Neuronal stem cell (in vitro differentiated cells): Measurements from ENCODE around the gene ABHD14A. TPM values are rescaled to one million over a fixed set of nuclear protein-coding genes. Genes with fewer than 3 reads are reported as not detected.

Experiments
- DNase-seq: peaks from one replicate; pipeline ENCODE4 v3.0.0-alpha.2; 2013; ENCODE audit warnings: low spot score
- H2AFZ ChIP-seq: one replicate; pipeline ENCODE4 v1.6.1; 2013; ENCODE audit warnings: mild to moderate bottlenecking, low read length, inconsistent platforms
- H2AK5ac ChIP-seq: 2 replicates; pipeline ENCODE4 v1.6.1; 2013; ENCODE audit warnings: low read depth, mild to moderate bottlenecking, inconsistent platforms, low read length, moderate library complexity, mixed read lengths
- H2BK120ac ChIP-seq: 2 replicates; pipeline ENCODE4 v1.6.1; 2013; ENCODE audit warnings: low read depth, mild to moderate bottlenecking, inconsistent platforms, low read length, moderate library complexity, mixed read lengths
- H2BK12ac ChIP-seq: one replicate; pipeline ENCODE4 v1.6.1; 2013; ENCODE audit warnings: low read length, inconsistent platforms
- H2BK15ac ChIP-seq: 2 replicates; pipeline ENCODE4 v1.6.1; 2013; ENCODE audit warnings: mild to moderate bottlenecking, low read length, inconsistent platforms, mixed read lengths
- H2BK5ac ChIP-seq: one replicate; pipeline ENCODE4 v1.6.1; 2013; ENCODE audit warnings: inconsistent platforms, mild to moderate bottlenecking, low read length, moderate library complexity
- H3K14ac ChIP-seq: one replicate; pipeline ENCODE4 v1.6.1; 2013; ENCODE audit warnings: low read length, inconsistent platforms
- H3K18ac ChIP-seq: 2 replicates; pipeline ENCODE4 v1.6.1; 2013; ENCODE audit warnings: low read length, inconsistent platforms
- H3K23ac ChIP-seq: 2 replicates; pipeline ENCODE4 v1.6.1; 2013; ENCODE audit warnings: low read depth, mild to moderate bottlenecking, mixed read lengths, low read length, inconsistent platforms; ENCODE audit not compliant: poor library complexity
- H3K27ac ChIP-seq: replicated peaks from 3 replicates; pipeline ENCODE4 v1.5.1; 2013; ENCODE audit warnings: low read length, inconsistent platforms
- H3K27me3 ChIP-seq, 3 experiments: 2 replicates each; pipeline ENCODE4 v1.6.1; 2013; ENCODE audit warnings: low read length in 3 of 3, mild to moderate bottlenecking in 2 of 3, inconsistent platforms in 1 of 3, low read depth in 1 of 3, mixed read lengths in 1 of 3, moderate library complexity in 1 of 3; ENCODE audit not compliant: control insufficient read depth in 3 of 3, insufficient read depth in 3 of 3
- H3K36me3 ChIP-seq, 2 donors: replicated peaks in 1 of 2; 2 replicates each; pipeline ENCODE4 v1.6.1; 2013; ENCODE audit warnings: low read length in 2 of 2; ENCODE audit not compliant: control insufficient read depth in 2 of 2, insufficient read depth in 2 of 2
- H3K4ac ChIP-seq: 2 replicates; pipeline ENCODE4 v1.6.1; 2013; ENCODE audit warnings: inconsistent platforms, mild to moderate bottlenecking, low read length, moderate library complexity
- H3K4me1 ChIP-seq, 2 donors: 1 replicate in 1 of 2; 2 replicates in 1 of 2; pipeline ENCODE4 v1.6.1; 2013; ENCODE audit warnings: low read length in 2 of 2, low read depth in 1 of 2; ENCODE audit not compliant: control insufficient read depth in 2 of 2, insufficient read depth in 1 of 2
- H3K4me2 ChIP-seq: one replicate; pipeline ENCODE4 v1.6.1; 2013; ENCODE audit warnings: mild to moderate bottlenecking, low read length, inconsistent platforms; ENCODE audit not compliant: insufficient read depth, poor library complexity, severe bottlenecking
- H3K4me3 ChIP-seq, 2 donors: 2 replicates each; pipeline ENCODE4 v1.5.1; 2013; ENCODE audit warnings: low read length in 2 of 2, mild to moderate bottlenecking in 2 of 2, inconsistent platforms in 1 of 2, moderate library complexity in 1 of 2
- H3K79me1 ChIP-seq: one replicate; pipeline ENCODE4 v1.6.1; 2013; ENCODE audit warnings: low read depth, mild to moderate bottlenecking, inconsistent platforms, low read length, moderate library complexity
- H3K9ac ChIP-seq: one replicate; pipeline ENCODE4 v1.6.1; 2013; ENCODE audit warnings: mild to moderate bottlenecking, low read depth, low read length, inconsistent platforms; ENCODE audit not compliant: poor library complexity
- H3K9me3 ChIP-seq, 2 donors: replicated peaks in 1 of 2; 2 replicates each; pipeline versions ENCODE3 to v1.6.1; 2013; ENCODE audit warnings: low read length in 2 of 2, mild to moderate bottlenecking in 2 of 2, inconsistent platforms in 1 of 2, low read depth in 1 of 2, mixed read lengths in 1 of 2, moderate library complexity in 1 of 2; ENCODE audit not compliant: control insufficient read depth in 2 of 2, insufficient read depth in 1 of 2
- H4K8ac ChIP-seq: one replicate; pipeline ENCODE4 v1.6.1; 2013; ENCODE audit warnings: low read depth, mild to moderate bottlenecking, inconsistent platforms, low read length, moderate library complexity
- H4K91ac ChIP-seq: one replicate; pipeline ENCODE4 v1.6.1; 2013; ENCODE audit warnings: low read length, low read depth, mild to moderate bottlenecking, inconsistent platforms; ENCODE audit not compliant: poor library complexity
- WGBS, 2 donors: extraction: QIAGEN DNeasy Blood & Tissue Kit; methylation state at CpG; one replicate each; pipeline ENCODE4 v1.1.7; 2013; ENCODE audit warnings: missing lambda C conversion rate in 2 of 2, mixed read lengths in 1 of 2; ENCODE audit not compliant: insufficient read length in 2 of 2, insufficient replicate concordance in 1 of 2; ENCODE audit errors: extremely low coverage in 2 of 2; 5-methylcytosine and 5-hydroxymethylcytosine counted together
- polyA plus RNA-seq, 2 experiments: library from polyadenylated mRNA; stranded (reverse); fragments of 200-250 nt; gene quantifications; one replicate each; pipeline ENCODE4 v1.2.3, GENCODE V29; 2013

Gene ABHD14A
- 18.1 TPM for polyA plus RNA-seq (2013, experiment 1 of 2)
- polyA plus RNA-seq (2013, experiment 2 of 2): 16.4 TPM

DNA sequence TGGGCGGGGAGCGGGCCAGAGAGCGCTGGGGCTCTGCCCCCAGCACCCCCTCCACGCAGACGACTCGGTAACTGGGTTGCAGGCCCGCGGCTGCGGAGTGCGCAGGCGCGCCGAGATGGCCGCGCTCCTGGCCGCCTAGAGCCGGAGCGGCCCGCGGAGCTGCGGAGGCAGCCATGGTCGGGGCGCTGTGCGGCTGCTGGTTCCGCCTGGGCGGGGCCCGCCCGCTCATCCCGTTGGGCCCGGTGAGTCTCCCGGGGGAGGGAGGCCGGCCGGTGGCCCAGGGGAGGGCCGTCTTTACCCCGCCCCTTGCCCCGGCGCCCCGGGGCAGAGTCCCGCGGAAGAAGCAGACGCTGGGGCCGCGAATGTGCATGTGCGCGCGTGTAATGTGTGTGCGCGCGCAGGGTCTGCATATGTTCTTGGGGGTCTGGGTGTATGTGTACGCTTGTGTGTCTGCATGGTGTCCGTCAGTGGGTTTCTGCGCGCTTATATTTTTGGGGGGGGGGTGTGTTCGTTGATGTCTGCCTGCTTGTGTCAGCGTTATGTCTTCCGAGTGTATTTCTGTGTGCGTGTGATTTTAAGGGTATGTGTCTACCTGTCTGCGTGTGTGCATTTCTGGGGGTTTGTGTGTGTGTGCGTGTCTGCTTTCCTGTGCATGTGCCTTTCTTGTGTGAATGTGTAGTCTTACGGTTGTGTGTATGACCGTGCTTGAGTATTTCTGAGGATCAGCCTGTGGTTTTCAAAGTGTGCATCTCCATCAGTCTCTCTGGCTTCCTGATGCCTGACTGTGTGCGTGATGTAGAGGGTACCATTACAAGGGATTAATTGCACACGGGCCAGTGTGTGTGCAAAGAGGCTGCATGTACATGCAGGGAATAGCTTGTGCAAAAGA, at the start of gene ABHD14A:
Gene ABHD14A (plus strand): TSS at position 102 of the 889 bp plus-strand sequence. CDS start 72 bp downstream, at position 174.
- Histone ChIP-seq H4K8ac (peak within 1 kb of the TSS; percentile 8), H3K27me3 (peaks cover 0 to 2% (median 0%) of the 10 kb centered on the region in 3 experiments), H3K4me1 (peaks cover 18 to 21% of the 10 kb centered on the region in 2 donors), H3K4me2 (peak within 1 kb of the TSS; percentile 93), H4K91ac (peak within 1 kb of the TSS; percentile 77), H3K23ac (peak within 1 kb of the TSS; percentile 76), H3K79me1 (no peaks in the 10 kb centered on the region), H2BK5ac (peak within 1 kb of the TSS; percentile 39), H2AK5ac (peak within 1 kb of the TSS; percentile 78), H3K4ac (peak within 1 kb of the TSS; percentile 1), H2BK12ac (peak within 1 kb of the TSS; percentile 96), H2BK15ac (peak within 1 kb of the TSS; percentile 84), H3K18ac (peak within 1 kb of the TSS; percentile 94), H3K36me3 (no peaks in the 10 kb centered on the region), H3K9me3 (no peaks in the 10 kb centered on the region), H3K14ac (peak within 1 kb of the TSS; percentile 11), H3K27ac (no peak within 1 kb of the TSS), H2AFZ (peak within 1 kb of the TSS; percentile 98), H3K9ac (peak within 1 kb of the TSS; percentile 71), H2BK120ac (no peak within 1 kb of the TSS), H3K4me3 (peak within 1 kb of the TSS; percentile 69 to 76)
- peak; percentile 68 for DNase-seq
- WGBS, 2 donors: no CpG with 5 or more reads among the region's 63 CpGs

DNA sequence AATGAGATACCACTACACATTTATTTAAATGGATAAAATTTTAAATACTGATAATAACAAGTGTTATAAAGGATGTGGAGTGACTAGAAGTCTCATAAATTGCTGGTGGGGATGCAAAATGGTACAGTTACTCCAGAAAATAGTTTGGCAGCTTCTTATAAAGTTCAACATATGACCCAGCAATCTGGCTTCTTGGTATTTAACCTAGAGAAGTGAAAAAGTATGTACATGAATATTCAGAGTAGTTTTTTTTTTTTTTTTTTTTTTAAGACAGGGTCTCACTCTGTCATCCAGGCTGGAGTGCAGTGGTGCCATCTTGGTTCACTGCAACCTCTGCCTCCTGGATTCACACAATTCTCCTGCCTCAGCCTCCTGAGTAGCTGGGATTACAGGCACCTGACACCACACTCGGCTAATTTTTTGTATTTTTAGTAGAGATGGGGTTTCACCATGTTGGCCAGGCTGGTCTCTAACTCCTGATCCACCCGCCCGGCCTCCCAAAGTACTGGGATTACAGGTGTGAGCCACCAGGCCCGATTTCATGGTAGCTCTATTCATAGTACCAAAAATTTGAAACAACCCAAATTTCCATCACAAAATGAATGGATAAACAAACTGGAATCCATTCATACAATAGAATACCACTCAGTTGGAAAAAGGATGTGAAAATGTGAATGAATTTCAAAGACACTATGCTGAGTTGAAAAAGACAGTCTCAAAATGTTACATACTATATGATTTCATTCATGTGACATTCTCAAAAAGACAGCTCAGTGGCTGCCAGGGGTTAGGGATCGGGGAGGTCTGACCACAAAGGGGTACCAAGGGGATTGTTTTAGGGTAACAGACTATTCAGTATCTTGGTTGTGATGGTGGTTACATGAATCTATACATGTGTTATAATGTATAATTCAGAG, 47.5 kb upstream of the ABHD14A start:
- H2BK5ac ChIP-seq: no peak overlapping the region
- H3K9ac ChIP-seq: no peak overlapping the region
- no peaks in the 10 kb centered on the region for H3K9me3 ChIP-seq
- H4K91ac ChIP-seq: no peak overlapping the region
- no peak overlapping the region for H2BK120ac ChIP-seq
- H3K18ac ChIP-seq: no peak overlapping the region
- no peak overlapping the region for H3K23ac ChIP-seq
- H3K36me3 ChIP-seq: peaks cover 6 to 9% of the 10 kb centered on the region in 2 donors
- H2AK5ac ChIP-seq: no peak overlapping the region
- H2BK15ac ChIP-seq: no peak overlapping the region
- H3K14ac ChIP-seq: no peak overlapping the region
- no peak overlapping the region for H3K4ac ChIP-seq
- no CpG with 5 or more reads among the region's 5 CpGs for WGBS, 2 donors
- H3K4me2 ChIP-seq: no peak overlapping the region
- no peak for DNase-seq
- H3K4me3 ChIP-seq: no peak overlapping the region
- peaks cover 3% of the 10 kb centered on the region for H3K79me1 ChIP-seq
- no peak overlapping the region for H2BK12ac ChIP-seq
- H3K4me1 ChIP-seq: no peaks in the 10 kb centered on the region
- H3K27me3 ChIP-seq: no peaks in the 10 kb centered on the region
- H3K27ac ChIP-seq: no peak overlapping the region
- H2AFZ ChIP-seq: no peak overlapping the region
- no peak overlapping the region for H4K8ac ChIP-seq

DNA sequence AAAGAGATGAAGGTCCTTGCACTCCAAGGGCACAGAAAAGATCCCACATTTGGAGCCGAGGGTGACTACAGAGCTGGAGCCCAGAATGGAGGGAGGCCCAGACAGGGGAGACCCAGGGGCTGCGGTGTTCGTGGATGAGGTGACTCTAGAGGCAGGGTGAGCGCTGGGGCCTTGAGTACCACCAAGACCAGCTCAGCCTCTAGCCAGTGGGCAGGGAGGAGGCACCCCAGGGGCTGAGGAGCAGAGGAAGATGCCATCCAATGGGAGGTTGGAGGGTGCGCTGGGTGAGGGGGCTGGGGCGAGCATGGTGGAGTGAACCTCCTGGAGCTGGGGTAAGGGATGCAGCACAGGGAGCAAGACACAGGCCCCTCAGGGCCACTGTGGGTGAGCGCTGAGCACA, 46.4 kb upstream of the ABHD14A start:
- no peak overlapping the region for H3K18ac ChIP-seq
- no CpG with 5 or more reads among the region's 7 CpGs for WGBS, 2 donors
- H3K4me3 ChIP-seq: no peak overlapping the region
- H4K91ac ChIP-seq: no peak overlapping the region
- H3K27ac ChIP-seq: no peak overlapping the region
- no peak overlapping the region for H2AK5ac ChIP-seq
- no peak overlapping the region for H2BK120ac ChIP-seq
- H3K9me3 ChIP-seq: no peaks in the 10 kb centered on the region
- H2BK5ac ChIP-seq: no peak overlapping the region
- no peaks in the 10 kb centered on the region for H3K4me1 ChIP-seq
- H3K23ac ChIP-seq: no peak overlapping the region
- H3K4me2 ChIP-seq: no peak overlapping the region
- peaks cover 14 to 19% of the 10 kb centered on the region in 2 donors for H3K36me3 ChIP-seq
- no peak overlapping the region for H4K8ac ChIP-seq
- H3K4ac ChIP-seq: no peak overlapping the region
- H3K27me3 ChIP-seq: no peaks in the 10 kb centered on the region
- DNase-seq: no peak
- H3K9ac ChIP-seq: no peak overlapping the region
- no peak overlapping the region for H3K14ac ChIP-seq
- no peak overlapping the region for H2AFZ ChIP-seq
- peaks cover 3% of the 10 kb centered on the region for H3K79me1 ChIP-seq
- H2BK15ac ChIP-seq: no peak overlapping the region
- no peak overlapping the region for H2BK12ac ChIP-seq
